ENCODE data around the gene ABCC2. TPM values are rescaled to one million over a fixed set of nuclear protein-coding genes. Genes with fewer than 3 reads are reported as not detected.
A peak's percentile ranks its signal among the peaks of the same experiment; 100 is the strongest.

The ABCC2 gene
- total RNA-seq, 2 donors from 2014 or later: 1.3 to 4.3 TPM

DNA sequence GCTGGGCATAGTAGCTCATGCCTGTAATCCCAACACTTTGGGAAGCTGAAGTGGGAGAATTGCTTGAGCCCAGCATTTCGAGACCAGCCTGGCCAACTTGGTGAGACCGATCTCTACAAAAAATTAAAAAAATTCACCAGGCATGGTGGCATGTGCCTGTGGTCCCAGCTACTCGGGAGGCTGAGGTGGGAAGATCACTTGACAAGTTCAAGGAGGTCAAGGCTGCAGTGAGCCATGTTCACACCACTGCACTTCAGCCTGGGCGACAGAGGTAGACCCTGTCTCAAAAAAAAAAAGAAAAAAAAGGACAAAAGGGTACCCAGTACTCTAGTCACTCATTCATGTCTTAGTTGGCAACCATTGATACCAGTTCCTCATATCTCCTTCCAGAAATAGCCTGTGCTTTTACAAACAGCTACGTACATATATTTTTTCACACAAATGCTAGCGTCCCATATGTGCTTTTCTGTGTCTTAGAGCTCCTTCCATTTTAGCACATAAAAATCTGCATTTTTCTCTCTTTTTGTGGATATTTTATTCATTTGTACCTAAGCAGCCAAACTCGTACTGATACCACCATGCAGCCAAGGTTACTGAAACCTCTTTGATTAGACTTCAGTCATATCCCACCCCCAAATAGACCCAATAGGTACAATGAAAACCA is 5.5 kb downstream of the ABCC2 start:
- DNase-seq: no peak
- TF ChIP-seq, protein P1, sequence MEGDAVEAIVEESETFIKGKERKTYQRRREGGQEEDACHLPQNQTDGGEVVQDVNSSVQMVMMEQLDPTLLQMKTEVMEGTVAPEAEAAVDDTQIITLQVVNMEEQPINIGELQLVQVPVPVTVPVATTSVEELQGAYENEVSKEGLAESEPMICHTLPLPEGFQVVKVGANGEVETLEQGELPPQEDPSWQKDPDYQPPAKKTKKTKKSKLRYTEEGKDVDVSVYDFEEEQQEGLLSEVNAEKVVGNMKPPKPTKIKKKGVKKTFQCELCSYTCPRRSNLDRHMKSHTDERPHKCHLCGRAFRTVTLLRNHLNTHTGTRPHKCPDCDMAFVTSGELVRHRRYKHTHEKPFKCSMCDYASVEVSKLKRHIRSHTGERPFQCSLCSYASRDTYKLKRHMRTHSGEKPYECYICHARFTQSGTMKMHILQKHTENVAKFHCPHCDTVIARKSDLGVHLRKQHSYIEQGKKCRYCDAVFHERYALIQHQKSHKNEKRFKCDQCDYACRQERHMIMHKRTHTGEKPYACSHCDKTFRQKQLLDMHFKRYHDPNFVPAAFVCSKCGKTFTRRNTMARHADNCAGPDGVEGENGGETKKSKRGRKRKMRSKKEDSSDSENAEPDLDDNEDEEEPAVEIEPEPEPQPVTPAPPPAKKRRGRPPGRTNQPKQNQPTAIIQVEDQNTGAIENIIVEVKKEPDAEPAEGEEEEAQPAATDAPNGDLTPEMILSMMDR (IDR thresholded peaks at IDR 0.05): no peak
- TF ChIP-seq POLR2A (IDR thresholded peaks at IDR 0.05): no peak
- H3K4me3 ChIP-seq: no peak overlapping the region
- no peaks in the 10 kb centered on the region for H3K9me3 ChIP-seq
- no peaks in the 10 kb centered on the region for H3K4me1 ChIP-seq
- ATAC-seq: no peak
- H3K27ac ChIP-seq: no peak overlapping the region
- intact Hi-C loops (cut with DNase I): no loop called here
- H3K27me3 ChIP-seq: no peaks in the 10 kb centered on the region
- no peaks in the 10 kb centered on the region for H3K36me3 ChIP-seq (replicated peaks in 1 of 2; ENCODE audit: insufficient read depth in 1 of 2, low read depth in 2 of 2)
- 79 to 82% methylated on average over 7 of the region's 7 CpGs for WGBS, 2 donors

GRCh38 chr10:99788598-99789256 is 6.3 kb downstream of the ABCC2 start:
- TF ChIP-seq, protein P1 (IDR thresholded peaks at IDR 0.05): no peak
- no peak for TF ChIP-seq POLR2A (IDR thresholded peaks at IDR 0.05)
- intact Hi-C loops (cut with DNase I): no loop called here
- WGBS, 2 donors: 69 to 77% methylated on average over 5 to 6 of the region's 6 CpGs
- Histone ChIP-seq H3K4me1 (no peaks in the 10 kb centered on the region), H3K4me3 (no peak overlapping the region), H3K27ac (no peak overlapping the region), H3K9me3 (no peaks in the 10 kb centered on the region), H3K27me3 (no peaks in the 10 kb centered on the region), H3K36me3 (replicated peaks in 1 of 2; ENCODE audit: insufficient read depth in 1 of 2, low read depth in 2 of 2) (no peaks in the 10 kb centered on the region)
- ATAC-seq: peak; percentile 65
- peak; percentile 7 to 50 (median 19) for DNase-seq

GRCh38 chr10:99791831-99792230 is 9.4 kb downstream of the ABCC2 start:
- H3K9me3 ChIP-seq: no peaks in the 10 kb centered on the region
- 80 to 92% methylated on average over 3 of the region's 3 CpGs for WGBS, 2 donors
- H3K27ac ChIP-seq: no peak overlapping the region
- no peak overlapping the region for H3K4me3 ChIP-seq
- H3K36me3 ChIP-seq (replicated peaks in 1 of 2; ENCODE audit: insufficient read depth in 1 of 2, low read depth in 2 of 2): no peaks in the 10 kb centered on the region
- no peak for ATAC-seq
- no peaks in the 10 kb centered on the region for H3K27me3 ChIP-seq
- no peaks in the 10 kb centered on the region for H3K4me1 ChIP-seq
- no peak for DNase-seq
- intact Hi-C loops (cut with DNase I): no loop called here
- TF ChIP-seq POLR2A (IDR thresholded peaks at IDR 0.05): no peak
- TF ChIP-seq, protein P1 (IDR thresholded peaks at IDR 0.05): no peak

- Histone ChIP-seq H3K27ac (no peak overlapping the region), H3K4me1 (no peaks in the 10 kb centered on the region), H3K9me3 (no peaks in the 10 kb centered on the region), H3K27me3 (no peaks in the 10 kb centered on the region), H3K4me3 (no peak overlapping the region), H3K36me3 (replicated peaks in 1 of 2; ENCODE audit: insufficient read depth in 1 of 2, low read depth in 2 of 2) (no peaks in the 10 kb centered on the region)
- 90 to 95% methylated on average over 4 of the region's 4 CpGs for WGBS, 2 donors
- intact Hi-C loops (cut with DNase I): no loop called here
- no peak for TF ChIP-seq POLR2A (IDR thresholded peaks at IDR 0.05)
- TF ChIP-seq, protein P1 (IDR thresholded peaks at IDR 0.05): no peak
- ATAC-seq (no peak), DNase-seq (no peak)
Measured at GRCh38 chr10:99793819-99794218, 11.4 kb downstream of the ABCC2 start.

GRCh38 chr10:99796928-99797327 is 14.5 kb downstream of the ABCC2 start:
- ATAC-seq: no peak
- DNase-seq: no peak
- H3K27me3 ChIP-seq: no peaks in the 10 kb centered on the region
- H3K27ac ChIP-seq: no peak overlapping the region
- H3K4me3 ChIP-seq: no peak overlapping the region
- H3K9me3 ChIP-seq: no peaks in the 10 kb centered on the region
- no peaks in the 10 kb centered on the region for H3K4me1 ChIP-seq
- TF ChIP-seq POLR2A (IDR thresholded peaks at IDR 0.05): no peak
- TF ChIP-seq, protein P1 (IDR thresholded peaks at IDR 0.05): no peak
- H3K36me3 ChIP-seq (replicated peaks in 1 of 2; ENCODE audit: insufficient read depth in 1 of 2, low read depth in 2 of 2): no peaks in the 10 kb centered on the region
- intact Hi-C loops (cut with DNase I): no loop called here
- 81 to 89% methylated on average over 6 of the region's 6 CpGs for WGBS, 2 donors

All from body of pancreas (tissue), 4 donors.